GM12878 (cell line): Measurements from ENCODE around the gene RAB26.

ENCODE experiments used
- CBX3 ChIP-seq: fragments of 200-600 bp; sonication (generic); IDR thresholded peaks from 2 replicates; pipeline ENCODE4 v1.6.1; 2016; ENCODE audit warnings: low read depth, borderline replicate concordance
- CEBPB ChIP-seq, 2 experiments: fragments of 150-350 bp in 1 of 2; IDR thresholded peaks; 2 replicates each; pipeline ENCODE4 v1.6.1; 2012 to 2014; ENCODE audit warnings: low read depth in 2 of 2, low read length in 2 of 2, borderline replicate concordance in 1 of 2, inconsistent platforms in 1 of 2
- CHD2 ChIP-seq: IDR thresholded peaks from 2 replicates; pipeline ENCODE4 v1.6.1; 2011; ENCODE audit warnings: low read depth, low read length, improper control_type of control experiment, borderline replicate concordance
- EZH2 ChIP-seq: IDR thresholded peaks from 2 replicates; pipeline ENCODE4 v1.6.1; 2012; ENCODE audit warnings: low read depth, mild to moderate bottlenecking, control low read depth, inconsistent platforms, low read length, borderline replicate concordance; ENCODE audit not compliant: control insufficient read depth
- HCFC1 ChIP-seq: fragments of 150-350 bp; IDR thresholded peaks from 2 replicates; pipeline ENCODE4 v1.6.1; 2014; ENCODE audit warnings: low read length
- LARP7 ChIP-seq: fragments of 450-650 bp; IDR thresholded peaks from 2 replicates; pipeline ENCODE4 v1.6.1; 2017; ENCODE audit warnings: mild to moderate bottlenecking
- REST ChIP-seq: IDR thresholded peaks from 2 replicates; pipeline ENCODE4 v1.6.1; 2012; ENCODE audit warnings: mild to moderate bottlenecking, low read depth, low read length
- SMAD1 ChIP-seq: fragments of 450-650 bp; IDR thresholded peaks from 2 replicates; pipeline ENCODE4 v1.6.1; 2018; ENCODE audit warnings: mild to moderate bottlenecking, low read depth; ENCODE audit not compliant: partially characterized antibody
- TAF1 ChIP-seq: IDR thresholded peaks from 2 replicates; pipeline ENCODE4 v1.6.1; 2011; ENCODE audit warnings: mild to moderate bottlenecking, low read depth, low read length, borderline replicate concordance
- USF2 ChIP-seq: IDR thresholded peaks from 2 replicates; pipeline ENCODE4 v1.6.1; 2011; ENCODE audit warnings: low read depth, low read length, improper control_type of control experiment, borderline replicate concordance

GRCh38 chr16:2194852-2195321 lies 46.5 kb downstream of the RAB26 start:
- no peak for TF ChIP-seq TAF1
- TF ChIP-seq HCFC1, result no peak
- TF ChIP-seq USF2, result no peak
- TF ChIP-seq EZH2, result no peak
- TF ChIP-seq LARP7, result no peak
- no peak for TF ChIP-seq REST
- TF ChIP-seq SMAD1, result no peak
- TF ChIP-seq CEBPB (IDR thresholded peaks at IDR 0.05; ENCODE audit: borderline replicate concordance in 1 of 2, low read depth in 2 of 2, low read length in 2 of 2), result no peak
- no peak for TF ChIP-seq CBX3
- no peak for TF ChIP-seq CHD2
